ENCODE results near the gene TMEM237.

Gene TMEM237

GRCh38 chr2:201633661-201634249, 9.5 kb downstream of the TMEM237 start:
- H3K4me2 ChIP-seq, result no peak overlapping the region

GRCh38 chr2:201631041-201631440, 12.3 kb downstream of the TMEM237 start:
- Histone ChIP-seq H4K20me1 (ENCODE audit: insufficient read depth) (no peaks in the 10 kb centered on the region), H3K79me2 (ENCODE audit: insufficient read depth, low read depth) (no peaks in the 10 kb centered on the region), H3K9ac (no peak overlapping the region), H2AFZ (ENCODE audit: low read depth) (no peak overlapping the region), H3K4me3 (IDR thresholded peaks at IDR 0.05; ENCODE audit: insufficient read depth, low read depth, low read length) (no peak overlapping the region), H3K27me3 (ENCODE audit: insufficient read depth, low read depth) (no peaks in the 10 kb centered on the region), H3K4me2 (no peak overlapping the region), H3K27ac (no peak overlapping the region), H3K36me3 (ENCODE audit: insufficient read depth) (no peaks in the 10 kb centered on the region), H3K4me1 (ENCODE audit: low read depth, poor library complexity, severe bottlenecking) (no peaks in the 10 kb centered on the region)
- no peak for TF ChIP-seq CTCF (conservative IDR thresholded peaks at IDR 0.05; ENCODE audit: low read depth, low read length)

More at GRCh38 chr2:201633661-201634249, 9.5 kb downstream of the TMEM237 start:
- no peaks in the 10 kb centered on the region for H3K4me1 ChIP-seq (ENCODE audit: low read depth, poor library complexity, severe bottlenecking)
- no peak overlapping the region for H3K4me3 ChIP-seq (IDR thresholded peaks at IDR 0.05; ENCODE audit: insufficient read depth, low read depth, low read length)
- H2AFZ ChIP-seq (ENCODE audit: low read depth), result no peak overlapping the region
- no peak overlapping the region for H3K27ac ChIP-seq
- no peaks in the 10 kb centered on the region for H4K20me1 ChIP-seq (ENCODE audit: insufficient read depth)
- no peak overlapping the region for H3K9ac ChIP-seq
- no peak for TF ChIP-seq CTCF (conservative IDR thresholded peaks at IDR 0.05; ENCODE audit: low read depth, low read length)
- no peaks in the 10 kb centered on the region for H3K27me3 ChIP-seq (ENCODE audit: insufficient read depth, low read depth)
- H3K36me3 ChIP-seq (ENCODE audit: insufficient read depth), result no peaks in the 10 kb centered on the region
- H3K79me2 ChIP-seq (ENCODE audit: insufficient read depth, low read depth), result no peaks in the 10 kb centered on the region

GRCh38 chr2:201630577-201630976, 12.7 kb downstream of the TMEM237 start:
- Histone ChIP-seq H3K27me3 (ENCODE audit: insufficient read depth, low read depth) (no peaks in the 10 kb centered on the region), H3K4me3 (IDR thresholded peaks at IDR 0.05; ENCODE audit: insufficient read depth, low read depth, low read length) (no peak overlapping the region), H3K4me1 (ENCODE audit: low read depth, poor library complexity, severe bottlenecking) (no peaks in the 10 kb centered on the region), H3K9ac (no peak overlapping the region), H3K4me2 (no peak overlapping the region), H3K27ac (no peak overlapping the region), H4K20me1 (ENCODE audit: insufficient read depth) (no peaks in the 10 kb centered on the region), H2AFZ (ENCODE audit: low read depth) (no peak overlapping the region), H3K79me2 (ENCODE audit: insufficient read depth, low read depth) (no peaks in the 10 kb centered on the region), H3K36me3 (ENCODE audit: insufficient read depth) (no peaks in the 10 kb centered on the region)
- no peak for TF ChIP-seq CTCF (conservative IDR thresholded peaks at IDR 0.05; ENCODE audit: low read depth, low read length)

GRCh38 chr2:201628545-201628944, 14.8 kb downstream of the TMEM237 start:
- Histone ChIP-seq H3K79me2 (ENCODE audit: insufficient read depth, low read depth) (no peaks in the 10 kb centered on the region), H2AFZ (ENCODE audit: low read depth) (no peak overlapping the region), H3K4me1 (ENCODE audit: low read depth, poor library complexity, severe bottlenecking) (no peaks in the 10 kb centered on the region), H3K27ac (no peak overlapping the region), H3K27me3 (ENCODE audit: insufficient read depth, low read depth) (no peaks in the 10 kb centered on the region), H4K20me1 (ENCODE audit: insufficient read depth) (no peaks in the 10 kb centered on the region), H3K36me3 (ENCODE audit: insufficient read depth) (no peaks in the 10 kb centered on the region), H3K4me2 (no peak overlapping the region), H3K4me3 (IDR thresholded peaks at IDR 0.05; ENCODE audit: insufficient read depth, low read depth, low read length) (no peak overlapping the region), H3K9ac (no peak overlapping the region)
- TF ChIP-seq CTCF (conservative IDR thresholded peaks at IDR 0.05; ENCODE audit: low read depth, low read length), result no peak

All from KMS-11 (cell line).